SH-SY5Y (cell line): ENCODE results near the gene COL9A3.

Source experiments
- GATA2 ChIP-seq: IDR thresholded peaks from 2 replicates; pipeline ENCODE4 v1.6.1; 2011; ENCODE audit warnings: mild to moderate bottlenecking, low read depth, low read length
- GATA3 ChIP-seq: IDR thresholded peaks from 2 replicates; pipeline ENCODE4 v1.6.1; 2011; ENCODE audit warnings: low read depth, mild to moderate bottlenecking, low read length, moderate library complexity

Gene COL9A3

GRCh38 chr20:62850333-62850974 is 33.6 kb downstream of the COL9A3 start:
- TF ChIP-seq GATA2 (no peak), GATA3 (no peak)

GRCh38 chr20:62852196-62852595 is 35.3 kb downstream of the COL9A3 start:
- no peak for TF ChIP-seq GATA2
- no peak for TF ChIP-seq GATA3

DNA sequence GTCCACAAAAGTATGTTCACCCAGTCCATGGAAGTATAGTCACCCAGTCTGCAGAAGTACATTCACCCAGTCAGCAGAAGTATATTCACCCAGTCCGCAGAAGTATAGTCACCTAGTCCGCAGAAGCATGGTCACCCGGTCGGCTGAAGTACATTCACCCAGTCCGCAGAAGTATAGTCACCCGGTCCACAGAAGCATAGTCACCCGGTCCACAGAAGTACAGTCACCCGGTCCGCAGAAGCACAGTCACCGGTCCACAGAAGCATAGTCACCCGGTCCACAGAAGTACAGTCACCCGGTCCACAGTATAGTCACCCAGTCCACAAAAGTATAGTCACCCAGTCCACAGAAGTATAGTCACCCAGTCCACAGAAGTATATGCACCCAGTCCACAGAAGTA is 36.0 kb downstream of the COL9A3 start:
- no peak for TF ChIP-seq GATA2
- TF ChIP-seq GATA3: no peak

DNA sequence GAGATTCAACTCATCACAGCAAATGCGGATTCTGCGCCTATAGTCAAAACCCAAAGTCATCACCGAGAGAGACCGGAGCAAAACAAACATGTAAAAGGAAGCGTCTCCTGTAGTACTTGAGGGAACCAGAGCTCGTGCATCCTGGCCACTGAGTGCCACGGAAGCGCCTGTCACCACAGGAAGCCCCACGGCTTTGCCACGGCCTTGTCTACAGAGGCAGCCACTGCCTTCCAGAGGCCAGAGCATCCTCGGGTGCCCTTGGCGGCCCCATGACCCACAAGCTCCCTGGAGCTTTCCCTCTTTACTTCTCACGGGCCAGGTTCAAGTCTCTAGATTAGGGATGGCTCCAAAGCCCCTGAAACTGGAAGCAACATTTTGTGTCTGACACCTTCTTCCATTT is 37.3 kb downstream of the COL9A3 start:
- no peak for TF ChIP-seq GATA2
- no peak for TF ChIP-seq GATA3

- no peak for TF ChIP-seq GATA3
- TF ChIP-seq GATA2: no peak
Observed at GRCh38 chr20:62855120-62855519, 38.3 kb downstream of the COL9A3 start.

DNA sequence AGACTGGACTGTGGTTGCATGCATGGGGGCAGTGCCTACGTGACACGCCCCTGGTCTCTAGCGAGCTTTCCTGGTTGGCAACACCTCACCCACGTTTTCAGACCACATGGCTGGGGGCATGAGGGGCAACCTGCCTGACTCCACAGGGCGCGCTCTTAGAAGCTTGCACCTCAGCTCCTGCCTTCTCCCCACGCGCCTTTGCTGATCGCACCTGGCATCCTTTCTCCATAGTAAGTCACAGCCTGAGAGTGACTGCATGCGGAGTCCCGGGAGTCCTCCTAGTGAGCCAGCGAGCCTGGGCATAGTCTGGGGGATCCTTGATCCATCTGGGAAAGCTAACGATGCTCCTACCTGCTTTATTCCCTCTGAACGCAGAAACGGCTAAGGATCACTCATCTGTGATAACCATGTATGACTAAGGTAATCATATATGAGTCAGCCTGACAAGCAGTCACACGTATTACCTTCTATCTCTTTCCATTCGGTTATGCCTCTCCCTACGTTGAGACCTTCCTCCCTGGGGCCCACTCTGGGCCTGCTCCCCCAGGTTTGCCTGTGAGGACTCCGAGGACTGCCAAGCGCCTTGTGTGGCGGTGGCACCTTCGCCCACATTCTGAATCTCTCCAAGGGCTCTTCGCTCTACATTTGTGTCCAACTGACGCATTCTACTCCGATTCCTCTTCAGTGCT is 40.2 kb downstream of the COL9A3 start:
- TF ChIP-seq GATA2 (no peak), GATA3 (no peak)

- TF ChIP-seq GATA3 (no peak), GATA2 (no peak)
Observed at GRCh38 chr20:62858058-62858830, 41.4 kb downstream of the COL9A3 start.

DNA sequence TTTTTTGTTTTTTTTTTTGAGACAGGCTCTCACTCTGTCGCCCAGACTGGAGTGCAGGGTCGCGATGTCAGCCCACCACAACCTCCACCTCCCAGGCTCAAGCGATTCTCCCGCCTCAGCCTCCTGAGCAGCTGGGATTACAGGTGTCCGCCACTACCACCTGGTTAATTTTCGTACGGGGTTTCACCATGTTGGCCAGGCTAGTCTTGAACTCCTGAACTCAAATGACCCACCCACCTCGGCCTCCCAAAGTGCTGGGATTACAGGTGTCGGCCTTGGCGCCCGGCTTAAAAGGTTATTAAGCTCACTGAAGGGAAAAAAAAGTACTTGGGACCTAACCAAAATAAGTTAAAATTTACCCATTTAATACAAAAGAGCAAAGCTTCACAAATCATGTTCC is 42.9 kb downstream of the COL9A3 start:
- no peak for TF ChIP-seq GATA2
- no peak for TF ChIP-seq GATA3

GRCh38 chr20:62860391-62860923 is 43.6 kb downstream of the COL9A3 start:
- TF ChIP-seq GATA2: no peak
- TF ChIP-seq GATA3: no peak

DNA sequence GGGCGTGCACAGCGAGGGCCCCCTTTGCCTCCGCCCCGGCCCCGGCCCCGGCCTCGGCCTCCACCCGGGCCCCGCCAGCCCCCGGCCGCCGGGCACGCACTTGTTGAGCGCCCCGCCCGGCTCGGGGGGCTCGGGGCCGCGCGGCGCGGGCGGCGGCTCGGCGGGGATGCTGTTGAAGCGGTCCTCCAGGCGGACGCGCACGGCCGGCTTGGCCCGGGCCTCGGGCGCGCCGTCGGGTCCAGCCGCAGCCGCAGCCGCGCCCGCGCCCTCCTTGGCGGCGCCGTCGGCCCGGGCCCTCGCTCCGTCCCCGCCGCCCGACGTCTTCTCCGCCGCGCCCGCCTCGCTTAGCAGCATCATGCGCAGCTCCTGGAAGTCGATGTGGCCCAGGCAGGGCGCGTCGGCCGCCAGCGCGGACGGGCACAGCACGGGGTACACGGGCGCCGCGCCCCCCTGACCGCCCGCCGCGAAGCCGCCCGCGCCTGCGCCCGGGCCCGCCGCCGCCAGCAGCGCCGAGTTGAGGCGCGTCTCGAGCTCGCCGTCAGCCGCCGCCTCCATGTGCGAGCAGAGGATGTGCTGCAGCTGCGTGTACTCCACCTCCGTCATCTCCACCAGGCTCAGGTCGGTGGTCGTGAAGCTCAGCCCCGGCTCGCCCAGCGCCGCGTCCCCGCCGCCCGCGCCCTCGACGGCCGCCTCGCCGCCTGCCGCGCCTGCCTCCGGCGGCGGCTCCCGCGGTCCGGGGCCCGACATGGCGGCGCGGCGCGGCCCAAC is 44.3 kb downstream of the COL9A3 start:
- TF ChIP-seq GATA2 (no peak), GATA3 (no peak)

- no peak for TF ChIP-seq GATA3
- no peak for TF ChIP-seq GATA2
Observed at GRCh38 chr20:62861726-62862336, 45.0 kb downstream of the COL9A3 start, which contains the start of gene TCFL5. TCFL5 (minus strand) TSS chr20:62861822; CDS start chr20:62861670, 152 bp downstream.

GRCh38 chr20:62864207-62864606 is 47.4 kb downstream of the COL9A3 start:
- TF ChIP-seq GATA3: no peak
- TF ChIP-seq GATA2: no peak

DNA sequence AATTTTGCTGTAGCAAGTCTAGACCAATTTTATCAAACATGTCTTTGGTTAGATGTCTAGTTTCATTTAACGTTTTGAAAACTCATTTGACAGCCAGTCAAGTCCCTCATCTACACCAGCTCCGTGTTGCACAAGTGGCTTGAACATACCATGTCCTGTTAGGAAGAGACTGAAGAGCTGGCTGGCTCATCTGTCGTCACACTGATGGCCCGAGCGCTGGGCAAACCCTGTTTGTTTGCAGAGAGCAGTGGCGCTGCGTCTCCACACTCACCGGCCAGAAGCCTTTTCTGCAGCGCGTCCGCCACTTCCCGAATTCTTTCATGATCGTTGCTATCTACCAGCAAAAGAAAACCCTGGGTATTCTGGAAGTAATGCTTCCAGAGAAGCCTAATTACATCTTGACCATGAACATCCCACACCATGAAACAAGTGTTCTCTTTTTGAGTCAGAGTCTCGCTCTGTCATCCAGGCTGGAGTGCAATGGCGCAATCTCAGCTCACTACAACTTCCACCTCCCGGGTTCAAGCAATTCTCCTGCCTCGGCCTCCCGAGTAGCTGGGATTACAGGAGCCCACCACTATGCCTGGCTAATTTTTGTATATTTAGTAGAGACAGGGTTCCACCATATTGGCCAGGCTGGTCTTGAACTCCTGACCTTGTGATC is 55.5 kb downstream of the COL9A3 start:
- TF ChIP-seq GATA3 (no peak), GATA2 (no peak)
